Activated naive CD8-positive, alpha-beta T cell treated with anti-CD3 and anti-CD28 coated beads for 36 hours (primary cell): ENCODE measurements around the gene SCAF11. TPM values are rescaled to one million over a fixed set of nuclear protein-coding genes. Genes with fewer than 3 reads are reported as not detected.
"Not testable (repeated sequence)": the region's sequence is repeated elsewhere in the genome, so short reads cannot be mapped to it uniquely, and the experiment has no call there.

Source experiments
- DNase-seq: peaks from one replicate; pipeline ENCODE4 v3.0.0; 2021
- H3K27ac Mint-ChIP-seq: one replicate; pipeline ENCODE4 v1.8.0; 2022; ENCODE audit warnings: mild to moderate bottlenecking, moderate library complexity, mixed read lengths
- H3K27me3 Mint-ChIP-seq: one replicate; pipeline ENCODE4 v1.8.0; 2022; ENCODE audit warnings: mild to moderate bottlenecking, mixed read lengths
- H3K36me3 Mint-ChIP-seq: one replicate; pipeline ENCODE4 v1.8.0; 2021; ENCODE audit warnings: mild to moderate bottlenecking, mixed read lengths
- H3K4me1 Mint-ChIP-seq: one replicate; pipeline ENCODE4 v1.8.0; 2021; ENCODE audit warnings: mixed read lengths
- H3K4me3 Mint-ChIP-seq: one replicate; pipeline ENCODE4 v1.8.0; 2022; ENCODE audit warnings: mild to moderate bottlenecking, moderate library complexity, mixed read lengths
- H3K9me3 Mint-ChIP-seq: one replicate; pipeline ENCODE4 v1.8.0; 2022; ENCODE audit warnings: mixed read lengths
- total RNA-seq, 2 experiments: library from RNA; stranded (reverse); gene quantifications; one replicate each; pipeline ENCODE4 v1.2.3, GENCODE V29; 2021

The SCAF11 gene, protein sequence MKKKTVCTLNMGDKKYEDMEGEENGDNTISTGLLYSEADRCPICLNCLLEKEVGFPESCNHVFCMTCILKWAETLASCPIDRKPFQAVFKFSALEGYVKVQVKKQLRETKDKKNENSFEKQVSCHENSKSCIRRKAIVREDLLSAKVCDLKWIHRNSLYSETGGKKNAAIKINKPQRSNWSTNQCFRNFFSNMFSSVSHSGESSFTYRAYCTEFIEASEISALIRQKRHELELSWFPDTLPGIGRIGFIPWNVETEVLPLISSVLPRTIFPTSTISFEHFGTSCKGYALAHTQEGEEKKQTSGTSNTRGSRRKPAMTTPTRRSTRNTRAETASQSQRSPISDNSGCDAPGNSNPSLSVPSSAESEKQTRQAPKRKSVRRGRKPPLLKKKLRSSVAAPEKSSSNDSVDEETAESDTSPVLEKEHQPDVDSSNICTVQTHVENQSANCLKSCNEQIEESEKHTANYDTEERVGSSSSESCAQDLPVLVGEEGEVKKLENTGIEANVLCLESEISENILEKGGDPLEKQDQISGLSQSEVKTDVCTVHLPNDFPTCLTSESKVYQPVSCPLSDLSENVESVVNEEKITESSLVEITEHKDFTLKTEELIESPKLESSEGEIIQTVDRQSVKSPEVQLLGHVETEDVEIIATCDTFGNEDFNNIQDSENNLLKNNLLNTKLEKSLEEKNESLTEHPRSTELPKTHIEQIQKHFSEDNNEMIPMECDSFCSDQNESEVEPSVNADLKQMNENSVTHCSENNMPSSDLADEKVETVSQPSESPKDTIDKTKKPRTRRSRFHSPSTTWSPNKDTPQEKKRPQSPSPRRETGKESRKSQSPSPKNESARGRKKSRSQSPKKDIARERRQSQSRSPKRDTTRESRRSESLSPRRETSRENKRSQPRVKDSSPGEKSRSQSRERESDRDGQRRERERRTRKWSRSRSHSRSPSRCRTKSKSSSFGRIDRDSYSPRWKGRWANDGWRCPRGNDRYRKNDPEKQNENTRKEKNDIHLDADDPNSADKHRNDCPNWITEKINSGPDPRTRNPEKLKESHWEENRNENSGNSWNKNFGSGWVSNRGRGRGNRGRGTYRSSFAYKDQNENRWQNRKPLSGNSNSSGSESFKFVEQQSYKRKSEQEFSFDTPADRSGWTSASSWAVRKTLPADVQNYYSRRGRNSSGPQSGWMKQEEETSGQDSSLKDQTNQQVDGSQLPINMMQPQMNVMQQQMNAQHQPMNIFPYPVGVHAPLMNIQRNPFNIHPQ (N-terminal part only)
- total RNA-seq: 100 to 1,000 TPM; 111 to 124 TPM

DNA sequence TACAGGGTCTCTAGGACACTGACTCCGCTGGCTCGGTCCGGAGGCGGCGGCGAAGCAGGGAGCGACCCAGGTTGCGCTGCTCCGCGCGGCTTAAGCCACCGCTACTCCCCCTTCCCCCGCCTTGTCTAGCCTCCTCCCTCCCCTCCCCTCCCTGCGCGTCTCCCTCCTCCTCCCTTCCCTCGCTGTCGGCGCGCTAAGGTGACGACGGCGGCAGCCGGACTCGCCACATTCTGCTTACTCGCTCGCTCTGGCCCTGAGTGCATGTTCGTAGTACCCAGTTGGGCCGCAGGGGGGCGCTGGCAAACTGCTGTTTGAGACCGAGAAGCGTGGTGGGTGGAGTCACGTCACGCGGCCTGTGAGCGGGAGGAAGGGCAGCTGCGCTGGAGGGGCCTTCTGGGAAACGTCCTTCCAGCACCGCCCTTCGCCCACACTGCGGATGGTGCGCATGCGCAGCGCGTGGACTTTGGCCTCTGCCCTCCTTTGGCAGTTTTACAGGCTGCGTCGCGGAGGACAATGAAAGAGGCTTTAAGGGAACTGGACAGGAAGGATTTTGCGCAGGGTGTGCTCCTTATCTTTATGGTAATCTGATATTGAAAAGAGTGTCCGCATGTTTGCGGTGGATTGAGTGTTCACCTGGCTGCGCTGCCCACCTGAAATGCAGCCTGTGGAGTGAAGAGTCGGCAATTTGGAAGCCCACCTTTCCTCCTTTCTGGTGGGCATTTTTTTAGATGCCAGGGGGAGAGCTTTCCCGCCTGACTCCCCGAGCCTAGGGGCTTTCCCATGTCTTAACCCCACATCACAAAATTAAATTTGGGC lies at the start of gene SCAF11:
Gene SCAF11, minus strand, starts transcription at position 107 of the 816 bp plus-strand sequence. CDS start 26,407 bp downstream, outside the sequence.
- Mint-ChIP-seq H3K27ac (peak within 1 kb of the TSS; percentile 100), H3K27me3 (peaks cover 8% of the 10 kb centered on the region), H3K4me3 (peak within 1 kb of the TSS; percentile 95), H3K4me1 (peaks cover 41% of the 10 kb centered on the region), H3K9me3 (no peaks in the 10 kb centered on the region), H3K36me3 (peaks cover 29% of the 10 kb centered on the region)
- peak; percentile 100 for DNase-seq

DNA sequence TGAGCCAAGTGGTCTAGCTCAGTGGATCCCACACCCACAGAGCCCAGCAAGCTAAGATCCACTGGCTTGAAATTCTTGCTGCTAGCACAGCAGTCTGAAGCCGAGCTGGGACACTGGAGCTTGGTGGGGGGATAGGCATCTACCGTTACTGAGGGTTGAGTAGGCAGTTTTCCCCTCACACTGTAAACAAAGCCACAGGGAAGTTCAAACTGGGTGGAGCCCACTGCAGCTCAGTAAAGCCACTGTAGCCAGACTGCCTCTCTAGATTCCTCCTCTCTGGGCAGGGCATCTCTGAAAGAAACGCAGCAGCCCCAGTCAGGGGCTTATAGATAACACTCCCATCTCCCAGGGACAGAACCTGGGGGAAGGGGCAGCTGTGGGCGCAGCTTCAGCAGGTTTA lies 46.7 kb upstream of the SCAF11 start:
- not testable (repeated sequence) for H3K36me3 Mint-ChIP-seq, H3K9me3 Mint-ChIP-seq, H3K4me3 Mint-ChIP-seq, H3K4me1 Mint-ChIP-seq, H3K27ac Mint-ChIP-seq, H3K27me3 Mint-ChIP-seq, DNase-seq

DNA sequence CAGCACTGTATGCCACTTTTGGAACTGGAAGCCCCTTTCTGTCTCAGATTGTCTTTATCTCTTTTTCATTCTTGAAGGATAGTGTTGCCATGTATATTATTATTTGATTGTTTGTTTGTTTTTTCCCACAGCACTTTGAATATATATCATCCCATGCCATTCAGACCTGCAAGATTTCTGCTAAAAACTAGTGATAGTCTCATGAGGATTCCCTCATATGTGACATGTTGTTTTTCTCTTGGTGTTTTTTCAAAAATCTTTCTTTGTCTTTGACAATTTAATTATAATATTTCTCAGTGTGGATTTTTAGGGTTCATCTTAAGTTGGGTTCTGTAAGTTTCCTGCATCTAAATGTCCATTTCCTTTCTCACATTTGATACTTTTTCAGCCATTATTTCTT lies 36.8 kb upstream of the SCAF11 start:
- Mint-ChIP-seq H3K4me3 (no peak overlapping the region), H3K27ac (no peak overlapping the region)

DNA sequence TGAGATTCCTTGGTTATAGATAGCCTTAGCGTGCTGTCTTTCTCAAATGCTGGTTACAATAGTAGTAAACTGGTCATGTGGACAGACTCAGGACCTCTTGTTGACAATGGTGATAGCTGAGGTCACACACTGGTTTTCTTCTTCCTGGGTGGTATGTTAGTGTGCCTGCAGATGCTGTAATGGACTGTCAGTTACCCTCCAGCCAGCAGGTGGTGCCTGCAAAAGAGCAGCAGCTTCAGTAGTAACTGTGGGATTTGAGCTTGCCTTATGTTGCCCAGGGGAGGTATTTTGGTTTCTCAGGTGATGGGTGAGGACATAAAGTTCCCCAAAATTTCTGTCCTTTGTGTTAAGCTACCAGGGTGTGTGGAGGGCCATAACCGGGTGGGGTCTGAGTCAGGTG lies 33.7 kb upstream of the SCAF11 start:
- no peak overlapping the region for H3K4me3 Mint-ChIP-seq
- no peaks in the 10 kb centered on the region for H3K4me1 Mint-ChIP-seq
- no peak overlapping the region for H3K27ac Mint-ChIP-seq
- peaks cover 11% of the 10 kb centered on the region for H3K27me3 Mint-ChIP-seq
- DNase-seq: no peak
- H3K36me3 Mint-ChIP-seq: peaks cover 29% of the 10 kb centered on the region
- peaks cover 50% of the 10 kb centered on the region for H3K9me3 Mint-ChIP-seq

More for the DNA sequence above, 36.8 kb upstream of the SCAF11 start:
- Mint-ChIP-seq H3K27me3 (peaks cover 5% of the 10 kb centered on the region), H3K9me3 (peaks cover 46% of the 10 kb centered on the region), H3K4me1 (no peaks in the 10 kb centered on the region), H3K36me3 (peaks cover 23% of the 10 kb centered on the region)
- DNase-seq: no peak

DNA sequence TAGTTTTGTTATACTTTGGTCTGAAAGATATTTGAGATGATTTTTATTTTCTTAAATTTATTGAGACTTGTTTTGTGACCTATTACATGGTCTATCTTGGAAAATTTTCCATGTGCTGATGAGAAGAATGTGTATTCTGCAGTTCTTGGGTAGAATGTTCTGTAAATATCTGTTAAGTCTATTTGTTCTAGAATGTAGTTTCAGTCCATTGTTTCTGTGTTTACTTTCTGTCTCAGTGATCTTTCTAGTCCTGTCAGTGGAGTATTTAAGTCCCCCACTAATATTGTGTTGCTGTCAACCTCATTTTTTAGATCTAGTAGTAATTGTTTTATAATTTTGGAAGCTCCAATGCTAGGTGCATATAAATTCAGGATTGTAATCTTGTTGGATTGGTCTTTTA lies 30.4 kb upstream of the SCAF11 start:
- Mint-ChIP-seq H3K4me3 (no peak overlapping the region), H3K4me1 (no peaks in the 10 kb centered on the region), H3K9me3 (peaks cover 27% of the 10 kb centered on the region), H3K36me3 (peaks cover 13% of the 10 kb centered on the region), H3K27me3 (peaks cover 6% of the 10 kb centered on the region), H3K27ac (no peak overlapping the region)
- DNase-seq: no peak

DNA sequence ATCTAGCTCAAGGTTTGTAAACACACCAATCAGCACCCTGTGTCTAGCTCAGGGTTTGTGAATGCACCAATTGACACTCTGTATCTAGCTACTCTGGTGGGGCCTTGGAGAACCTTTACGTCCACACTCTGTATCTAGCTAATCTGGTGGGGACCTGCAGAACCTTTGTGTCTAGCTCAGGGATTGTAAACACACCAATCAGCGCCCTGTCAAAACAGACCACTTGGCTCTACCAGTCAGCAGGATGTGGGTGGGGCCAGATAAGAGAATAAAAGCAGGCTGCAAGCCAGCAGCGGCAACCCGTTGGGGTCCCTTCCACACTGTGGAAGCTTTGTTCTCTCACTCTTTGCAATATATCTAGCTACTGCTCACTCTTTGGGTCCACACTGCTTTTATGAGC lies 28.3 kb upstream of the SCAF11 start:
- H3K9me3 Mint-ChIP-seq: peaks cover 13% of the 10 kb centered on the region
- H3K27me3 Mint-ChIP-seq, H3K4me3 Mint-ChIP-seq, H3K4me1 Mint-ChIP-seq, DNase-seq, H3K36me3 Mint-ChIP-seq, H3K27ac Mint-ChIP-seq: not testable (repeated sequence)

DNA sequence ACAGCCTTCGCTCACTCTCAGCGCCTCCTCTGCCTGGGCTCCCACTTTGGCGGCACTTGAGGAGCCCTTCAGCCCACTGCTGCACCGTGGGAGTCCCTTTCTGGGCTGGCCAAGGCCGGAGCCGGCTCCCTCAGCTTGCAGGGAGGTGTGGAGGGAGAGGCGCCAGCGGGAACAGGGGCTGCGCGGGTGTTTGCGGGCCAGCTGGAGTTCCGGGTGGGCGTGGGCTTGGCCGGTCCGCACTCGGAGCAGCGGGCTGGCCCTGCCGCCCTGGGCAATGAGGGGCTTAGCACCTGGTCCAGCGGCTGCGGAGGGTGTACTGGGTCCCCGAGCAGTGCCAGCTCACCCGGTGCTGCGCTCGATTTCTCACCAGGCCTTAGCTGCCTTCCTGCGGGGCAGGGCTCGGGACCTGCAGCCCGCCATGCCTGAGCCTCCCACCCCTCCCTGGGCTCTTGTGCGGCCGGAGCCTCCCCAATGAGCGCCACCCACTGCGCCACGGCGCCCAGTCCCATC lies 27.5 kb upstream of the SCAF11 start:
- not testable (repeated sequence) for H3K27me3 Mint-ChIP-seq, H3K27ac Mint-ChIP-seq, H3K4me3 Mint-ChIP-seq, DNase-seq, H3K36me3 Mint-ChIP-seq, H3K4me1 Mint-ChIP-seq
- peaks cover 13% of the 10 kb centered on the region for H3K9me3 Mint-ChIP-seq

DNA sequence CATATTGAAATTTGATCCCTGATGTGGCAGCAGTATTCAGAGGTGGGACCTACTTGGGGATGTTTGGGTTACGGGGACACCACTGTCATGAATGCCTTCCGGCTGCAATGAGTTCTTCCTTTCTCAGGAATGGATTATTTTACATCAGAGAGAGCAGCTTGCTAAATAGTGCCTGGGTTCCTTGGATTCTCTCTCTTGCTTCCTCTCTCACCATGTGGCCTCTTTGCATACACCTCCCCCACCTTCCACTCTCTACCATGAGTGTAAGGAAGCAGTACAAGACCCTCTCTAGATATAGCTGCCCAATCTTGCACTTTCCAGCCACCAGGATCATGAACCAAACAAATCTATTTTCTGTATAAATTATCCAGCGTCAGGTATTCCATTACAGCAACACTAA lies 15.4 kb upstream of the SCAF11 start:
- Mint-ChIP-seq H3K9me3 (no peaks in the 10 kb centered on the region), H3K4me1 (no peaks in the 10 kb centered on the region), H3K27me3 (no peaks in the 10 kb centered on the region), H3K27ac (no peak overlapping the region), H3K4me3 (no peak overlapping the region), H3K36me3 (no peaks in the 10 kb centered on the region)
- DNase-seq: no peak

DNA sequence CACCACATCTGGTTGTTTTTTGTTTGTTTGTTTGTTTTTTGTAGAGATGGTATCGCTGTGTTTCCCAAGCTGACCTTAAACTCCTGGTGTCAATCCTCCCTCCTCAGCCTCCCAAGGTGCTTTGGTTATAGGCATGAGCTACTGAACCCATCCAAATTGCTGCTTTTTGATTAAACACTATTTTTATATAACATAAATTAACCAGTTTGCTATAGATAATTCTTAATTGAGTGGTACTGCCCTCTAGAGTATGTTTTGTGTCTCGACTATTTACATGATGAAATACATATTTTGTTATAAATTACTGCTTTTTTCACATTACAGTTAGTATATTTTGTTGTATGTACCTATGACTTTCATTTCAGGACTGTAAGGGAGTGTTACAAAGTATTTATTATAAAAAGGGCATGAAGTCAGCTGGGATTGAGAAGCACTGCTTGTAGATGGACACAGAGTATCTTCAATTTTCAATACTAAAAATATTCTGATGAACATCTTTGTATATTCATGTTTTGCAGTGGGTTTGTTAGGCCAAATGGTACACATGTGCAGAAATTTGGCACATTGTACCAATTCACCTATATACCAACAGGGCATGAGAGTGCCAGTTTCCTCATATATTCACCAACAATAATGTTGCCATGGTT lies 14.9 kb upstream of the SCAF11 start:
- Mint-ChIP-seq H3K27ac (no peak overlapping the region), H3K4me3 (no peak overlapping the region), H3K36me3 (no peaks in the 10 kb centered on the region), H3K9me3 (no peaks in the 10 kb centered on the region), H3K4me1 (no peaks in the 10 kb centered on the region), H3K27me3 (no peaks in the 10 kb centered on the region)
- no peak for DNase-seq

DNA sequence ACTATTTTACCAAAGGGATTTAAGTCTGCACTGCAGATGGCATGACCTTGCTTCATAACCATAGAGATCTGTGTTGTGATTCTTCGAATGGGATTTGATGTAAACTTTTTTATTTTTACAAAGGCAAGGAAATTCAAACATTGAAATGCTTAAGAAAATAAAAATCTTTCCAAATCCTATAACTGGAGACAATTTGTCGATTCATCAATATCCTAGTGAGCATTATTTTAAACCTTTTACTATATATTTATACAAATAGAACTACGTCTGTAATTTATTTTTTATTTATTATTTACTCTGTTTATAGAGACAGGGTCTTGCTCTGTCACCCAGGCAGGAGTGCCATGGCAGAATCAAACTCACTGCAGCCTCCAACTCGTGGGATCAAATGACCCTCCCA lies 14.3 kb upstream of the SCAF11 start:
- Mint-ChIP-seq H3K27ac (no peak overlapping the region), H3K4me1 (no peaks in the 10 kb centered on the region), H3K27me3 (no peaks in the 10 kb centered on the region), H3K4me3 (no peak overlapping the region), H3K9me3 (no peaks in the 10 kb centered on the region), H3K36me3 (no peaks in the 10 kb centered on the region)
- DNase-seq: no peak

DNA sequence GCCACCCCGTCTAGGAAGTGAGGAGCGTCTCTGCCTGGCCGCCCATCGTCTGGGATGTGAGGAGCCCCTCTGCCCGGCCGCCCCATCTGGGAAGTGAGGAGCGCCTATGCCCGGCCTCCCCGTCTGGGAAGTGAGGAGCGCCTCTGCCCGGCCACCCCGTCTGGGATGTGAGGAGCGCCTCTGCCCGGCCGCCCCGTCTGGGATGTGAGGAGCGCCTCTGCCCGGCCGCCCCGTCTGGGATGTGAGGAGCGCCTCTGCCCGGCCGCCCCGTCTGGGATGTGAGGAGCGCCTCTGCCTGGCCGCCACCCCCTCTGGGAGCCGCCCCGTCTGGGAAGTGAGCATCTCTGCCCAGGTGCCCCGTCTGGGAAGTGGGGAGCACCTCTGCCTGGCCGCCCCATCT lies 9.7 kb upstream of the SCAF11 start:
- H3K27ac Mint-ChIP-seq, H3K4me3 Mint-ChIP-seq, H3K9me3 Mint-ChIP-seq, H3K4me1 Mint-ChIP-seq, H3K27me3 Mint-ChIP-seq, DNase-seq, H3K36me3 Mint-ChIP-seq: not testable (repeated sequence)

DNA sequence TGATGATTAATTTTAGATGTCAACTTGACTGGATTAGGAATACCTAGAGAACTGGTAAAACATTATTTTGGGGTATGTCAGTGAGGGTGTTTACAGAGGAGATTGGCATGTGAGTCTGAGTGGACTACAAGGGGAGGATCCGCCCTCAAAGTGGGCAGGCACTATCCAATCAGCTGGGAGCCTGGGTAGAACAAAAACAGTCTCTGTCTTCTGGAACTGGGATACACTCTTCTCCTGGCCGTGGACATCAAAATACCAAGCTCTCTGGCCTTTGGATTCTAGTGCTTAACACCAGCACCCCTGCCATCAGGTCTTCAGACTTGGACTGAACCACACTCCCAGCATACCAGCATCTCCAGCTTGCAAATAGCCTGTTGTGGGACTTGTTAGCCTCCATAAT lies 4.4 kb upstream of the SCAF11 start:
- DNase-seq: no peak
- H3K36me3 Mint-ChIP-seq: peaks cover 2% of the 10 kb centered on the region
- peaks cover 8% of the 10 kb centered on the region for H3K27me3 Mint-ChIP-seq
- H3K4me3 Mint-ChIP-seq: no peak overlapping the region
- peaks cover 11% of the 10 kb centered on the region for H3K4me1 Mint-ChIP-seq
- H3K27ac Mint-ChIP-seq: no peak overlapping the region
- no peaks in the 10 kb centered on the region for H3K9me3 Mint-ChIP-seq

DNA sequence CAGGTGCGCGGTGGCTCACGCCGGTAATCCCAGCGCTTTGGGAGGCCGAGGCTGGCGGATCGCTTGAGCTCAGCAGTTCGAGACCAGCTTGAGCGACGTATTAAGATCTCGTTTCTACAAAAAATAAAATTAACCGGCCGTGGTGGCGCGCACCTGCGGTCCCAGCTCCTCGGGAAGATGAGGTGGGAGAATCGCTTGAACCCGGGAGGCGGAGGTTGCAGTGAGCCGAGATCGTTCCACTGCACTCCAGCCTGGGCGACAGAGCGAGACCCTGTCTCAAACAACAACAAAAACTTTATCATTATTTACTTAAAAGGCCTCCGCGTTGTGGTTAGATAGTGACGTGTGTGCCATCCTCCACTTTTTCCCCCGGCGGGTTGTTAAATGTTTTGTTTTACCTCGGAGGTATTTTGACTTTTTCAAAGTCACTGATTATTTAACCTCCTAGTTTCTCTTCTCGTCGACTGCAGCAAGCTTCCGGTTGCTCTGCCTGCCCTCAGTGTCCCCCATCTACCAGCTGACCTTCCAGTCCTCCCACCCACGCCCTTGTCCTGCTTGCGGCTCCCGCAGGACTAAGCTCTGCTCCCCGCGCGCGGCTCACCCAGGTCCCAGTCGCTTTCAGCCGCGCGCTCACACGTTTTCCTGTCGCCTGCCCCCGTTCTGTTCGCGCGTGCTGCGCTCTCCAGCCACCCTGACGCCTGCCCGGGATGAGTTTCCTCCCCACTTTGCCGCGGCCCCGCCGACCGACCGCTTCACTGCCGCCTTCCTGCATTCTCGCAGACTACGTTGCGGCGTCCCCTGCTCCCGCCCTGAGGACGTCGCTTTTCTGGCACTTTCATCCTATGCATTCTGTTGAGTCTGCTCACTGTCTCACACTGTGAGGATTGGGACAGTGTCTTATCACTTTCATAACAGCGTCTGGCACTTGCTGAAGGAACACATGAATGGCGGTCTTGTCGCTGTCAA lies 1.2 kb upstream of the SCAF11 start:
- DNase-seq: peak; percentile 76
- peaks cover 33% of the 10 kb centered on the region for H3K4me1 Mint-ChIP-seq
- H3K27ac Mint-ChIP-seq: peak overlapping the region; percentile 100
- H3K27me3 Mint-ChIP-seq: peaks cover 8% of the 10 kb centered on the region
- H3K9me3 Mint-ChIP-seq: no peaks in the 10 kb centered on the region
- peaks cover 20% of the 10 kb centered on the region for H3K36me3 Mint-ChIP-seq
- H3K4me3 Mint-ChIP-seq: peak overlapping the region; percentile 95
